ENCODE measurements around the gene EPN2.

Gene EPN2

GRCh38 chr17:19284005-19284959, 47.1 kb downstream of the EPN2 start:
- Histone ChIP-seq H3K4me3 (ENCODE audit: insufficient read depth in 1 of 2, low read depth in 1 of 2, low read length in 2 of 2) (no peak overlapping the region), H3K27me3 (ENCODE audit: control insufficient read depth in 1 of 2, insufficient read depth in 1 of 2, low read length in 2 of 2) (no peaks in the 10 kb centered on the region), H3K9ac (ENCODE audit: low read length) (no peak overlapping the region), H3K4me1 (ENCODE audit: control insufficient read depth, insufficient read depth, low read depth, low read length) (peaks cover 31% of the 10 kb centered on the region), H2AFZ (ENCODE audit: low read depth, low read length) (no peak overlapping the region), H2BK120ac (ENCODE audit: low read depth, low read length) (no peak overlapping the region), H2BK15ac (ENCODE audit: low read depth, poor library complexity, severe bottlenecking) (no peak overlapping the region), H3K4ac (ENCODE audit: low read depth in 1 of 2, low read length in 2 of 2) (no peak overlapping the region), H3K18ac (ENCODE audit: low read depth in 1 of 2, low read length in 2 of 2) (no peak overlapping the region), H3K36me3 (ENCODE audit: control insufficient read depth in 1 of 2, insufficient read depth in 2 of 2, low read depth in 1 of 2, low read length in 2 of 2) (peaks cover 34 to 51% of the 10 kb centered on the region in 2 experiments), H4K91ac (ENCODE audit: low read length) (no peak overlapping the region), H2BK12ac (ENCODE audit: low read length in 2 of 2) (no peak overlapping the region), H2BK5ac (ENCODE audit: low read depth, low read length, poor library complexity, severe bottlenecking) (no peak overlapping the region), H3K14ac (ENCODE audit: low read length in 2 of 2) (no peak overlapping the region), H3K79me1 (replicated peaks; ENCODE audit: low read length, poor library complexity, severe bottlenecking) (peaks cover 46% of the 10 kb centered on the region), H4K8ac (ENCODE audit: low read length) (no peak overlapping the region), H3K23ac (ENCODE audit: low read length in 2 of 2) (no peak overlapping the region), H3K27ac (ENCODE audit: low read length, poor library complexity, severe bottlenecking) (no peak overlapping the region), H3K4me2 (ENCODE audit: low read length, poor library complexity, severe bottlenecking) (no peak overlapping the region), H3K9me3 (ENCODE audit: control insufficient read depth, low read length) (no peaks in the 10 kb centered on the region), H2AK5ac (ENCODE audit: low read length, severe bottlenecking) (no peak overlapping the region)
- WGBS, result 100% methylated on average over 1 of the region's 3 CpGs
- DNase-seq, result no peak

DNA sequence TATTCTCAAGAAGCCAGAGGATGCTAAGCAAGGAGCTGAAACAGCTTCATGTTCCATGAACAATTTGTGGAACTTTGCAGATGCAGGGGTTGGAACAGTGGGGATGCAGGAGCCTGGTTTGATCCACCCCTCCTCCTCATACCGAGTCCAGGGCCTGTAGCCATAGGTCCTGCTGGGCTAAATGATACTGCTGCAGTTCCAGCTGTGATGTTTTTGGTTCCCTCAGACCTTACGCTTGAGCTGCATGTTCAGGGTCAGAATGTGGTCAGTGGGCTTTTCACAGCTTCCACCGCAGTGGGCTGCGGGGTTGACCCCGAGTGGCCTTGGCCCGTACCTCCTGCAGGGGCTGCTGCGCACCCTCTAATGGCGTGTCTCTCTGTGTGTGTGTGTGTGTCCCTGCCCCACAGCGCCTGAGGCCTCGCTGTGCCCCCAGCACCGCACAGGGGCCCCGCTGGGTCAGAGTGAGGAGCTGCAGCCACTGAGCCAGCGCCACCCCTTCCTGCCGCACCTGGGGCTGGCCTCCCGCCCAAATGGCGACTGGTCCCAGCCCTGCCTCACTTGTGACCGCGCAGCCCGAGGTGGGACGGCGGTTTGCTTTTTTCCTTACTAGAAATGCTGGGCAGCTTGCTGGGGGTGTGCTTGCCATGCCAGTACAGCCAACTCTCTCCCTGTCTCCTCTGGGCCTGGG, 48.2 kb downstream of the EPN2 start:
- Histone ChIP-seq H3K4me1 (ENCODE audit: control insufficient read depth, insufficient read depth, low read depth, low read length) (peaks cover 39% of the 10 kb centered on the region), H2BK15ac (ENCODE audit: low read depth, poor library complexity, severe bottlenecking) (no peak overlapping the region), H3K9me3 (ENCODE audit: control insufficient read depth, low read length) (no peaks in the 10 kb centered on the region), H4K91ac (ENCODE audit: low read length) (no peak overlapping the region), H3K36me3 (ENCODE audit: control insufficient read depth in 1 of 2, insufficient read depth in 2 of 2, low read depth in 1 of 2, low read length in 2 of 2) (peaks cover 34 to 51% of the 10 kb centered on the region in 2 experiments), H3K4me3 (ENCODE audit: insufficient read depth in 1 of 2, low read depth in 1 of 2, low read length in 2 of 2) (no peak overlapping the region), H3K4me2 (ENCODE audit: low read length, poor library complexity, severe bottlenecking) (no peak overlapping the region), H3K27ac (ENCODE audit: low read length, poor library complexity, severe bottlenecking) (no peak overlapping the region), H3K14ac (ENCODE audit: low read length in 2 of 2) (peak overlapping the region in 1 of 2 experiments; percentile 70), H3K23ac (ENCODE audit: low read length in 2 of 2) (no peak overlapping the region), H2BK12ac (ENCODE audit: low read length in 2 of 2) (no peak overlapping the region), H3K18ac (ENCODE audit: low read depth in 1 of 2, low read length in 2 of 2) (peak overlapping the region in 1 of 2 experiments; percentile 18), H3K27me3 (ENCODE audit: control insufficient read depth in 1 of 2, insufficient read depth in 1 of 2, low read length in 2 of 2) (no peaks in the 10 kb centered on the region), H2AFZ (ENCODE audit: low read depth, low read length) (no peak overlapping the region), H3K4ac (ENCODE audit: low read depth in 1 of 2, low read length in 2 of 2) (no peak overlapping the region), H2BK5ac (ENCODE audit: low read depth, low read length, poor library complexity, severe bottlenecking) (no peak overlapping the region), H4K8ac (ENCODE audit: low read length) (no peak overlapping the region), H2AK5ac (ENCODE audit: low read length, severe bottlenecking) (no peak overlapping the region), H2BK120ac (ENCODE audit: low read depth, low read length) (no peak overlapping the region), H3K9ac (ENCODE audit: low read length) (no peak overlapping the region), H3K79me1 (replicated peaks; ENCODE audit: low read length, poor library complexity, severe bottlenecking) (peaks cover 52% of the 10 kb centered on the region)
- DNase-seq, result no peak
- WGBS, result 96% methylated on average over 21 of the region's 21 CpGs

DNA sequence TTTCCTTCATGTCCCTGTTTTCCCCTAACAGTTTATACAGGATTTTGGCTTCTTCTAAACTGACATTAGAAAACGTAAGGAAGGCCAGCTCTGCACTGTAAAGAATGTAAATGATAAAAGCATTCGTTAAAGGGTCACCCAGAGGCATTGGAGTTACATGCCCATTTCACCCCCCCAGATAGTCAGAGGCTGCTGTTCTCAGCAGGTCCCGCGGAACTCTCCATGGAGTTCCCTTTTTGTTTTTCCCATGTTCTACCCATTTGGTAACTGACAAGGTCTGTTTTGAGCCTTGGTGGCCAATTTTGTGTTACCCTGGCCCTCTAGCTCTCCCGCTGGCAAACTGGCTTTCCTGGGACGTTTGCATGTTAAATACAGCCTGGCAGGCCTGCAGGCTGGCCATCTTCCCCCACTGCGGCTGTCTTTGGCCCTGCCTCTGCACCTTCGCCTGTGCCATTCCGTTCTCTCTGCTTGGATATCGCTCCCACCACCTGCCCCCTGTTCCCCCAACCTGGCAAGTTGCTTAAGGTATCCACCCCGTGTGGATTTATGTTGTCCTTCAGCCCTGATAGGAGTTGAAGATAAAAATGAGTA, 49.7 kb downstream of the EPN2 start:
- 91% methylated on average over 8 of the region's 11 CpGs for WGBS
- no peak overlapping the region for H4K8ac ChIP-seq (ENCODE audit: low read length)
- no peaks in the 10 kb centered on the region for H3K9me3 ChIP-seq (ENCODE audit: control insufficient read depth, low read length)
- H3K4me1 ChIP-seq (ENCODE audit: control insufficient read depth, insufficient read depth, low read depth, low read length), result peaks cover 40% of the 10 kb centered on the region
- H3K79me1 ChIP-seq (replicated peaks; ENCODE audit: low read length, poor library complexity, severe bottlenecking), result peaks cover 50% of the 10 kb centered on the region
- H2BK120ac ChIP-seq (ENCODE audit: low read depth, low read length), result no peak overlapping the region
- no peak overlapping the region for H3K4ac ChIP-seq (ENCODE audit: low read depth in 1 of 2, low read length in 2 of 2)
- no peak for DNase-seq
- H2BK12ac ChIP-seq (ENCODE audit: low read length in 2 of 2), result no peak overlapping the region
- no peak overlapping the region for H3K4me2 ChIP-seq (ENCODE audit: low read length, poor library complexity, severe bottlenecking)
- H2BK5ac ChIP-seq (ENCODE audit: low read depth, low read length, poor library complexity, severe bottlenecking), result no peak overlapping the region
- H3K4me3 ChIP-seq (ENCODE audit: insufficient read depth in 1 of 2, low read depth in 1 of 2, low read length in 2 of 2), result no peak overlapping the region
- H2AFZ ChIP-seq (ENCODE audit: low read depth, low read length), result no peak overlapping the region
- H2AK5ac ChIP-seq (ENCODE audit: low read length, severe bottlenecking), result no peak overlapping the region
- H4K91ac ChIP-seq (ENCODE audit: low read length), result no peak overlapping the region
- H3K27ac ChIP-seq (ENCODE audit: low read length, poor library complexity, severe bottlenecking), result no peak overlapping the region
- peaks cover 33 to 48% of the 10 kb centered on the region in 2 experiments for H3K36me3 ChIP-seq (ENCODE audit: control insufficient read depth in 1 of 2, insufficient read depth in 2 of 2, low read depth in 1 of 2, low read length in 2 of 2)
- H3K27me3 ChIP-seq (ENCODE audit: control insufficient read depth in 1 of 2, insufficient read depth in 1 of 2, low read length in 2 of 2), result no peaks in the 10 kb centered on the region
- no peak overlapping the region for H3K9ac ChIP-seq (ENCODE audit: low read length)
- H3K23ac ChIP-seq (ENCODE audit: low read length in 2 of 2), result no peak overlapping the region
- H3K18ac ChIP-seq (ENCODE audit: low read depth in 1 of 2, low read length in 2 of 2), result no peak overlapping the region
- no peak overlapping the region for H3K14ac ChIP-seq (ENCODE audit: low read length in 2 of 2)
- H2BK15ac ChIP-seq (ENCODE audit: low read depth, poor library complexity, severe bottlenecking), result no peak overlapping the region

- Histone ChIP-seq H4K91ac (ENCODE audit: low read length) (no peak overlapping the region), H3K79me1 (replicated peaks; ENCODE audit: low read length, poor library complexity, severe bottlenecking) (peaks cover 49% of the 10 kb centered on the region), H3K14ac (ENCODE audit: low read length in 2 of 2) (peak overlapping the region in 1 of 2 experiments; percentile 41), H3K18ac (ENCODE audit: low read depth in 1 of 2, low read length in 2 of 2) (no peak overlapping the region), H3K4ac (ENCODE audit: low read depth in 1 of 2, low read length in 2 of 2) (no peak overlapping the region), H2BK5ac (ENCODE audit: low read depth, low read length, poor library complexity, severe bottlenecking) (no peak overlapping the region), H3K4me1 (ENCODE audit: control insufficient read depth, insufficient read depth, low read depth, low read length) (peaks cover 43% of the 10 kb centered on the region), H2AFZ (ENCODE audit: low read depth, low read length) (no peak overlapping the region), H2BK12ac (ENCODE audit: low read length in 2 of 2) (no peak overlapping the region), H2BK15ac (ENCODE audit: low read depth, poor library complexity, severe bottlenecking) (no peak overlapping the region), H4K8ac (ENCODE audit: low read length) (no peak overlapping the region), H3K4me3 (ENCODE audit: insufficient read depth in 1 of 2, low read depth in 1 of 2, low read length in 2 of 2) (no peak overlapping the region), H3K27me3 (ENCODE audit: control insufficient read depth in 1 of 2, insufficient read depth in 1 of 2, low read length in 2 of 2) (no peaks in the 10 kb centered on the region), H3K36me3 (ENCODE audit: control insufficient read depth in 1 of 2, insufficient read depth in 2 of 2, low read depth in 1 of 2, low read length in 2 of 2) (peaks cover 32 to 48% of the 10 kb centered on the region in 2 experiments), H3K4me2 (ENCODE audit: low read length, poor library complexity, severe bottlenecking) (no peak overlapping the region), H3K23ac (ENCODE audit: low read length in 2 of 2) (no peak overlapping the region), H3K27ac (ENCODE audit: low read length, poor library complexity, severe bottlenecking) (no peak overlapping the region), H2AK5ac (ENCODE audit: low read length, severe bottlenecking) (peak overlapping the region; percentile 24), H3K9ac (ENCODE audit: low read length) (no peak overlapping the region), H3K9me3 (ENCODE audit: control insufficient read depth, low read length) (no peaks in the 10 kb centered on the region), H2BK120ac (ENCODE audit: low read depth, low read length) (no peak overlapping the region)
- DNase-seq, result no peak
- 85% methylated on average over 2 of the region's 2 CpGs for WGBS
These were observed 50.5 kb downstream of the EPN2 start for GRCh38 chr17:19287651-19288050.

Data from mesenchymal stem cell (in vitro differentiated cells and primary cell).